Measurements from ENCODE around the gene TOMM40. TPM values are rescaled to one million over a fixed set of nuclear protein-coding genes. Genes with fewer than 3 reads are reported as not detected.

Gene TOMM40
- polyA plus RNA-seq, 4 donors, result 24.6 to 82.7 (median 29.0) TPM

GRCh38 chr19:44931541-44931940, 40.5 kb downstream of the TOMM40 start:
- Histone ChIP-seq H3K4me3 (ENCODE audit: low read depth in 1 of 3, low read length in 3 of 3) (no peak overlapping the region), H3K27me3 (ENCODE audit: control insufficient read depth in 3 of 3, insufficient read depth in 3 of 3, low read length in 3 of 3) (no peaks in the 10 kb centered on the region), H3K4me1 (ENCODE audit: control insufficient read depth in 3 of 3, insufficient read depth in 2 of 3, low read depth in 1 of 3, low read length in 2 of 3) (no peaks in the 10 kb centered on the region), H3K27ac (ENCODE audit: low read depth in 1 of 3, low read length in 2 of 3) (no peak overlapping the region), H3K36me3 (ENCODE audit: control insufficient read depth in 3 of 3, insufficient read depth in 2 of 3, low read depth in 1 of 3, low read length in 3 of 3) (no peaks in the 10 kb centered on the region), H3K9me3 (ENCODE audit: control insufficient read depth in 2 of 2, insufficient read depth in 1 of 2, low read depth in 1 of 2, low read length in 1 of 2) (no peaks in the 10 kb centered on the region)
- FAIRE-seq, result no peak
- no peak for DNase-seq
- WGBS, 3 donors, result 81 to 88% (median 86%) methylated on average over 4 of the region's 4 CpGs

GRCh38 chr19:44939668-44940067, 48.6 kb downstream of the TOMM40 start:
- no peak for DNase-seq
- 74 to 85% (median 81%) methylated on average over 5 of the region's 5 CpGs for WGBS, 3 donors
- Histone ChIP-seq H3K4me3 (ENCODE audit: low read depth in 1 of 3, low read length in 3 of 3) (no peak overlapping the region), H3K9me3 (ENCODE audit: control insufficient read depth in 2 of 2, insufficient read depth in 1 of 2, low read depth in 1 of 2, low read length in 1 of 2) (no peaks in the 10 kb centered on the region), H3K27me3 (ENCODE audit: control insufficient read depth in 3 of 3, insufficient read depth in 3 of 3, low read length in 3 of 3) (no peaks in the 10 kb centered on the region), H3K27ac (ENCODE audit: low read depth in 1 of 3, low read length in 2 of 3) (no peak overlapping the region), H3K4me1 (ENCODE audit: control insufficient read depth in 3 of 3, insufficient read depth in 2 of 3, low read depth in 1 of 3, low read length in 2 of 3) (no peaks in the 10 kb centered on the region), H3K36me3 (ENCODE audit: control insufficient read depth in 3 of 3, insufficient read depth in 2 of 3, low read depth in 1 of 3, low read length in 3 of 3) (no peaks in the 10 kb centered on the region)
- FAIRE-seq, result no peak

GRCh38 chr19:44942067-44942571, 51.1 kb downstream of the TOMM40 start, which contains the start of gene APOC4:
TSS of gene APOC4 (plus strand) at chr19:44942237. CDS start at chr19:44942278, 41 bp downstream.
- Histone ChIP-seq H3K9me3 (ENCODE audit: control insufficient read depth in 2 of 2, insufficient read depth in 1 of 2, low read depth in 1 of 2, low read length in 1 of 2) (no peaks in the 10 kb centered on the region), H3K36me3 (ENCODE audit: control insufficient read depth in 3 of 3, insufficient read depth in 2 of 3, low read depth in 1 of 3, low read length in 3 of 3) (no peaks in the 10 kb centered on the region), H3K4me1 (ENCODE audit: control insufficient read depth in 3 of 3, insufficient read depth in 2 of 3, low read depth in 1 of 3, low read length in 2 of 3) (peaks cover 0 to 12% (median 3%) of the 10 kb centered on the region in 3 donors), H3K4me3 (ENCODE audit: low read depth in 1 of 3, low read length in 3 of 3) (no peak within 1 kb of the TSS), H3K27me3 (ENCODE audit: control insufficient read depth in 3 of 3, insufficient read depth in 3 of 3, low read length in 3 of 3) (no peaks in the 10 kb centered on the region), H3K27ac (ENCODE audit: low read depth in 1 of 3, low read length in 2 of 3) (no peak within 1 kb of the TSS)
- DNase-seq (no peak), FAIRE-seq (no peak)
- WGBS, 3 donors, result 86% methylated on average over 14 of the region's 14 CpGs

GRCh38 chr19:44943801-44944249, 52.8 kb downstream of the TOMM40 start:
- DNase-seq, result no peak
- 67 to 81% (median 70%) methylated on average over 10 of the region's 10 CpGs for WGBS, 3 donors

GRCh38 chr19:44947041-44947581, 56.1 kb downstream of the TOMM40 start:
- no peak for DNase-seq
- no peaks in the 10 kb centered on the region for H3K9me3 ChIP-seq (ENCODE audit: control insufficient read depth in 2 of 2, insufficient read depth in 1 of 2, low read depth in 1 of 2, low read length in 1 of 2)
- H3K36me3 ChIP-seq (ENCODE audit: control insufficient read depth in 3 of 3, insufficient read depth in 2 of 3, low read depth in 1 of 3, low read length in 3 of 3), result peaks cover 0 to 33% (median 0%) of the 10 kb centered on the region in 3 donors
- H3K27me3 ChIP-seq (ENCODE audit: control insufficient read depth in 3 of 3, insufficient read depth in 3 of 3, low read length in 3 of 3), result no peaks in the 10 kb centered on the region
- no peak overlapping the region for H3K27ac ChIP-seq (ENCODE audit: low read depth in 1 of 3, low read length in 2 of 3)
- 90 to 97% (median 90%) methylated on average over 13 of the region's 13 CpGs for WGBS, 3 donors
- FAIRE-seq, result no peak
- no peak overlapping the region for H3K4me3 ChIP-seq (ENCODE audit: low read depth in 1 of 3, low read length in 3 of 3)
- H3K4me1 ChIP-seq (ENCODE audit: control insufficient read depth in 3 of 3, insufficient read depth in 2 of 3, low read depth in 1 of 3, low read length in 2 of 3), result peaks cover 0 to 19% (median 3%) of the 10 kb centered on the region in 3 donors

More at GRCh38 chr19:44943801-44944249, 52.8 kb downstream of the TOMM40 start:
- Histone ChIP-seq H3K9me3 (ENCODE audit: control insufficient read depth in 2 of 2, insufficient read depth in 1 of 2, low read depth in 1 of 2, low read length in 1 of 2) (no peaks in the 10 kb centered on the region), H3K27ac (ENCODE audit: low read depth in 1 of 3, low read length in 2 of 3) (no peak overlapping the region), H3K4me1 (ENCODE audit: control insufficient read depth in 3 of 3, insufficient read depth in 2 of 3, low read depth in 1 of 3, low read length in 2 of 3) (peaks cover 0 to 14% (median 3%) of the 10 kb centered on the region in 3 donors), H3K36me3 (ENCODE audit: control insufficient read depth in 3 of 3, insufficient read depth in 2 of 3, low read depth in 1 of 3, low read length in 3 of 3) (peaks cover 0 to 10% (median 0%) of the 10 kb centered on the region in 3 donors), H3K27me3 (ENCODE audit: control insufficient read depth in 3 of 3, insufficient read depth in 3 of 3, low read length in 3 of 3) (no peaks in the 10 kb centered on the region), H3K4me3 (ENCODE audit: low read depth in 1 of 3, low read length in 3 of 3) (no peak overlapping the region)
- no peak for FAIRE-seq

GRCh38 chr19:44948237-44948636, 57.2 kb downstream of the TOMM40 start:
- WGBS, 3 donors, result 80 to 85% (median 81%) methylated on average over 5 of the region's 5 CpGs
- FAIRE-seq (no peak), DNase-seq (no peak)
- Histone ChIP-seq H3K27ac (ENCODE audit: low read depth in 1 of 3, low read length in 2 of 3) (no peak overlapping the region), H3K9me3 (ENCODE audit: control insufficient read depth in 2 of 2, insufficient read depth in 1 of 2, low read depth in 1 of 2, low read length in 1 of 2) (no peaks in the 10 kb centered on the region), H3K4me3 (ENCODE audit: low read depth in 1 of 3, low read length in 3 of 3) (no peak overlapping the region), H3K36me3 (ENCODE audit: control insufficient read depth in 3 of 3, insufficient read depth in 2 of 3, low read depth in 1 of 3, low read length in 3 of 3) (peaks cover 0 to 34% (median 0%) of the 10 kb centered on the region in 3 donors), H3K4me1 (ENCODE audit: control insufficient read depth in 3 of 3, insufficient read depth in 2 of 3, low read depth in 1 of 3, low read length in 2 of 3) (peaks cover 0 to 19% (median 3%) of the 10 kb centered on the region in 3 donors), H3K27me3 (ENCODE audit: control insufficient read depth in 3 of 3, insufficient read depth in 3 of 3, low read length in 3 of 3) (no peaks in the 10 kb centered on the region)

GRCh38 chr19:44948763-44949374, 57.8 kb downstream of the TOMM40 start:
- H3K27me3 ChIP-seq (ENCODE audit: control insufficient read depth in 3 of 3, insufficient read depth in 3 of 3, low read length in 3 of 3), result no peaks in the 10 kb centered on the region
- no peak overlapping the region for H3K4me3 ChIP-seq (ENCODE audit: low read depth in 1 of 3, low read length in 3 of 3)
- peaks cover 0 to 37% (median 2%) of the 10 kb centered on the region in 3 donors for H3K36me3 ChIP-seq (ENCODE audit: control insufficient read depth in 3 of 3, insufficient read depth in 2 of 3, low read depth in 1 of 3, low read length in 3 of 3)
- H3K9me3 ChIP-seq (ENCODE audit: control insufficient read depth in 2 of 2, insufficient read depth in 1 of 2, low read depth in 1 of 2, low read length in 1 of 2), result no peaks in the 10 kb centered on the region
- DNase-seq, result no peak
- no peak overlapping the region for H3K27ac ChIP-seq (ENCODE audit: low read depth in 1 of 3, low read length in 2 of 3)
- WGBS, 3 donors, result 83 to 92% (median 90%) methylated on average over 4 to 5 of the region's 5 CpGs
- no peak for FAIRE-seq
- peaks cover 0 to 25% (median 3%) of the 10 kb centered on the region in 3 donors for H3K4me1 ChIP-seq (ENCODE audit: control insufficient read depth in 3 of 3, insufficient read depth in 2 of 3, low read depth in 1 of 3, low read length in 2 of 3)

- Histone ChIP-seq H3K4me1 (ENCODE audit: control insufficient read depth in 3 of 3, insufficient read depth in 2 of 3, low read depth in 1 of 3, low read length in 2 of 3) (peaks cover 0 to 26% (median 3%) of the 10 kb centered on the region in 3 donors), H3K36me3 (ENCODE audit: control insufficient read depth in 3 of 3, insufficient read depth in 2 of 3, low read depth in 1 of 3, low read length in 3 of 3) (peaks cover 0 to 37% (median 2%) of the 10 kb centered on the region in 3 donors), H3K9me3 (ENCODE audit: control insufficient read depth in 2 of 2, insufficient read depth in 1 of 2, low read depth in 1 of 2, low read length in 1 of 2) (no peaks in the 10 kb centered on the region), H3K27ac (ENCODE audit: low read depth in 1 of 3, low read length in 2 of 3) (no peak overlapping the region), H3K4me3 (ENCODE audit: low read depth in 1 of 3, low read length in 3 of 3) (no peak overlapping the region), H3K27me3 (ENCODE audit: control insufficient read depth in 3 of 3, insufficient read depth in 3 of 3, low read length in 3 of 3) (no peaks in the 10 kb centered on the region)
- WGBS, 3 donors, result 79 to 92% (median 91%) methylated on average over 9 of the region's 9 CpGs
- DNase-seq, result no peak
- no peak for FAIRE-seq
Observed at GRCh38 chr19:44949550-44949949, 58.5 kb downstream of the TOMM40 start.
